Measurements from ENCODE around the gene PCED1B. TPM values are rescaled to one million over a fixed set of nuclear protein-coding genes. Genes with fewer than 3 reads are reported as not detected.
"Not testable (repeated sequence)": the region's sequence is repeated elsewhere in the genome, so short reads cannot be mapped to it uniquely, and the experiment has no call there.

The PCED1B gene
- total RNA-seq, 2 donors from 2014 or later, result 6.6 to 12.3 TPM

DNA sequence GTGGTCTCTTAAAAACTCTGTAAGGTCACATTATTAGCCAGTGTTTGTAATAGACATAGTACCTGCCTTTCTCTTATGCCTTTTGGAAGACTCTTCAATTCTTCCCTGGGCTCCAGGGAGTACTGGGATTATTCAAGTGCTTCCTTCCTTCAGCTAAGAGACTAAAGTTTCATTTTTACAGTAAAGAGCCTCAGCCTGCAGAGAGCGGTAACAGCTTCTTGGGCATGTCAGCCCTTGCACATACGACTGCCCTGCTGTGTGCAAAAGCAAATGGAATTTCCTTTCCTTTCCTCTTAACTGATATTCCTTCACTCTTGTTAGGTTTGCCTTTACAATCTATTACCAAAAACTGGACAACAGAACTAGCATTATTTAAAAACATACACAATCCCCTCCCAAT lies 33.3 kb downstream of the PCED1B start:
- ATAC-seq (ENCODE audit: insufficient number of reproducible peaks, low FRiP score, low read depth) (no peak), DNase-seq (ENCODE audit: low spot score) (no peak)
- no peaks in the 10 kb centered on the region for H3K27me3 ChIP-seq (replicated peaks; ENCODE audit: insufficient read depth)

GRCh38 chr12:47114481-47114892 lies 35.1 kb downstream of the PCED1B start:
- TF ChIP-seq CTCF (IDR thresholded peaks at IDR 0.05), result no peak
- H3K27ac ChIP-seq, result no peak overlapping the region

More for the DNA sequence above, 33.3 kb downstream of the PCED1B start:
- Histone ChIP-seq H3K4me3 (no peak overlapping the region), H3K4me1 (ENCODE audit: control insufficient read depth in 1 of 2, low read depth in 2 of 2) (no peaks in the 10 kb centered on the region), H3K27ac (no peak overlapping the region), H3K36me3 (no peaks in the 10 kb centered on the region), H3K9me3 (no peaks in the 10 kb centered on the region)
- no peak for TF ChIP-seq CTCF (IDR thresholded peaks at IDR 0.05)

GRCh38 chr12:47117305-47117704 lies 37.9 kb downstream of the PCED1B start:
- not testable (repeated sequence) for ATAC-seq (ENCODE audit: insufficient number of reproducible peaks, low FRiP score, low read depth); H3K27ac ChIP-seq; H3K4me1 ChIP-seq (ENCODE audit: control insufficient read depth in 1 of 2, low read depth in 2 of 2); H3K27me3 ChIP-seq (replicated peaks; ENCODE audit: insufficient read depth); DNase-seq (ENCODE audit: low spot score); H3K36me3 ChIP-seq; H3K4me3 ChIP-seq; H3K9me3 ChIP-seq

More at GRCh38 chr12:47114481-47114892, 35.1 kb downstream of the PCED1B start:
- DNase-seq (ENCODE audit: low spot score) (no peak), ATAC-seq (ENCODE audit: insufficient number of reproducible peaks, low FRiP score, low read depth) (no peak)
- Histone ChIP-seq H3K4me3 (no peak overlapping the region), H3K27me3 (replicated peaks; ENCODE audit: insufficient read depth) (no peaks in the 10 kb centered on the region), H3K36me3 (no peaks in the 10 kb centered on the region), H3K4me1 (ENCODE audit: control insufficient read depth in 1 of 2, low read depth in 2 of 2) (no peaks in the 10 kb centered on the region), H3K9me3 (no peaks in the 10 kb centered on the region)

GRCh38 chr12:47120736-47121135 lies 41.3 kb downstream of the PCED1B start:
- H3K4me3 ChIP-seq, result no peak overlapping the region
- no peak for TF ChIP-seq CTCF (IDR thresholded peaks at IDR 0.05)
- H3K9me3 ChIP-seq, result no peaks in the 10 kb centered on the region
- peak overlapping the region in 1 of 2 donors; percentile 61 for H3K27ac ChIP-seq
- H3K36me3 ChIP-seq, result no peaks in the 10 kb centered on the region
- H3K4me1 ChIP-seq (ENCODE audit: control insufficient read depth in 1 of 2, low read depth in 2 of 2), result peaks cover 9 to 14% of the 10 kb centered on the region in 2 donors
- no peak for ATAC-seq (ENCODE audit: insufficient number of reproducible peaks, low FRiP score, low read depth)
- no peaks in the 10 kb centered on the region for H3K27me3 ChIP-seq (replicated peaks; ENCODE audit: insufficient read depth)
- DNase-seq (ENCODE audit: low spot score), result no peak

DNA sequence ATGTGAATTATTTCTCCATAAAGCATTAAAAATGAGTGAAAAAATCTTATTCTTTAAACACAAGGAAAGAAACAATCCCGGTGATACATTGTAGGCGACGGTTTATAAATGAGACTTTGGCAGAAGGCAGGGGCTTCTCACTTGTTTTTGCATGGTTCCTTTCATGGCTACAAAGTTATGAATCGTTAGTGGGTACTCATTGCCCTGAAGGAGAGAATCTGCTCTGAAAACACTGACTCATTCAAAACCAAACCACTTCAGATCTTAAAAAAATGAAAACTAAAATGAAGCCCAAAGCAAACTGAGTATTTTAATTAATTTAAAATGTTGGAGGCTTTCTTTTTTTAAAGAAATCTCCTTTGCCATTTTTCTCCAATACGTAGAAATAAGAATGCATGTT lies 41.7 kb downstream of the PCED1B start:
- no peak for DNase-seq (ENCODE audit: low spot score)
- ATAC-seq (ENCODE audit: insufficient number of reproducible peaks, low FRiP score, low read depth), result no peak
- H3K9me3 ChIP-seq, result no peaks in the 10 kb centered on the region
- peak overlapping the region in 1 of 2 donors; percentile 61 for H3K27ac ChIP-seq
- H3K4me3 ChIP-seq, result no peak overlapping the region
- no peaks in the 10 kb centered on the region for H3K27me3 ChIP-seq (replicated peaks; ENCODE audit: insufficient read depth)
- H3K4me1 ChIP-seq (ENCODE audit: control insufficient read depth in 1 of 2, low read depth in 2 of 2), result peaks cover 9 to 14% of the 10 kb centered on the region in 2 donors
- TF ChIP-seq CTCF (IDR thresholded peaks at IDR 0.05), result no peak
- H3K36me3 ChIP-seq, result no peaks in the 10 kb centered on the region

DNA sequence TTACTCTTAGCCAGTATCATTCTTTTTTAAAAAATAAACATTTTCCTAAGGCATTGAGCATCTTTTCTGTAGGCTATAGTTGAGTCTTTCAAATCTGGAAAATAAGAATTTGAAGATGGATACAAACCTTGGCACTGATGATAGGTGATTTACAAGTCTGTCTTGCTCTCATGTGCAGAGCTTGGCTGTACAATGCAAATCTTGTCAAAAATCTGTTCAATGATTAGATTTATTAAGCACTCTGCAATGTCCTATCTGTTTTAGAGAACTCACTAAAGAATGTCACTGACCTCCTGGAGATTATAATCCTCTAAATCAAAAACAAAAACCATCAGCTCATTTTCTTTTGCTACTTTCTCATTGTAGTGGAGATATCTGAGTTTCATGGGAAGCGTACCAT lies 43.2 kb downstream of the PCED1B start:
- no peak for TF ChIP-seq CTCF (IDR thresholded peaks at IDR 0.05)
- peak overlapping the region in 1 of 2 donors; percentile 12 for H3K27ac ChIP-seq
- H3K4me1 ChIP-seq (ENCODE audit: control insufficient read depth in 1 of 2, low read depth in 2 of 2), result peaks cover 9 to 14% of the 10 kb centered on the region in 2 donors
- H3K4me3 ChIP-seq, result no peak overlapping the region
- DNase-seq (ENCODE audit: low spot score) (no peak), ATAC-seq (ENCODE audit: insufficient number of reproducible peaks, low FRiP score, low read depth) (no peak)
- H3K27me3 ChIP-seq (replicated peaks; ENCODE audit: insufficient read depth), result no peaks in the 10 kb centered on the region
- no peaks in the 10 kb centered on the region for H3K36me3 ChIP-seq
- no peaks in the 10 kb centered on the region for H3K9me3 ChIP-seq
